ENCODE data around the gene PRELID3B.

DNA sequence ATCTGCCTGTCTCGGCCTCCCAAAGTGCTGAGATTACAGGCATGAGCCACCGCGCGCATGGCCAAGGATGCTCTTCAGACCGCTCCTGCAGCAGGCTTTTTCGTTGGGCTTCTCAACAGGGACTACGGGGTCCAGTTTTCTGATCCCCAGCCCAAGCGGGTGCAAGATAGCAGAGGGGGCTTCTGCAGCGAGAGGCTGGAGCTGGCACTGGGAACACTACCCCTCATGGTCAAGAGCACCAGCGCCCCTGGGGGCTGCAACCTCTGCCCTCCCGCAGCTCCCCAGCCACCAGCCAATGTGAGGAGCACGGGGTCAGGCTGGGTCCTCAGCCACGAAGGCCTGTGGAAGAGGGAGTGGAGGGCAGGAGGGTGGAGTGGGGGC is 41.5 kb downstream of the PRELID3B start:
- TF ChIP-seq MYC (CRISPR knock-in tag; IDR thresholded peaks at IDR 0.05; ENCODE audit: borderline replicate concordance) (no peak), JUND (CRISPR knock-in tag; IDR thresholded peaks at IDR 0.05) (no peak)
- TF ChIP-seq, protein P1, sequence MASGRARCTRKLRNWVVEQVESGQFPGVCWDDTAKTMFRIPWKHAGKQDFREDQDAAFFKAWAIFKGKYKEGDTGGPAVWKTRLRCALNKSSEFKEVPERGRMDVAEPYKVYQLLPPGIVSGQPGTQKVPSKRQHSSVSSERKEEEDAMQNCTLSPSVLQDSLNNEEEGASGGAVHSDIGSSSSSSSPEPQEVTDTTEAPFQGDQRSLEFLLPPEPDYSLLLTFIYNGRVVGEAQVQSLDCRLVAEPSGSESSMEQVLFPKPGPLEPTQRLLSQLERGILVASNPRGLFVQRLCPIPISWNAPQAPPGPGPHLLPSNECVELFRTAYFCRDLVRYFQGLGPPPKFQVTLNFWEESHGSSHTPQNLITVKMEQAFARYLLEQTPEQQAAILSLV (CRISPR knock-in tag; IDR thresholded peaks at IDR 0.05; ENCODE audit: borderline replicate concordance), result no peak

All from HepG2 (cell line).